Esophagus muscularis mucosa (tissue), 4 donors: ENCODE measurements around the gene CYP8B1. TPM values are rescaled to one million over a fixed set of nuclear protein-coding genes. Genes with fewer than 3 reads are reported as not detected.

ENCODE experiments used
- DNase-seq: peaks from one replicate; pipeline ENCODE4 v3.0.0-alpha.2; 2017; ENCODE audit errors: extremely low spot score
- H3K27ac ChIP-seq, 4 donors: fragments of 200-600 bp; sonication (generic); replicated peaks in 1 of 4; 1 replicate in 3 of 4; 2 replicates in 1 of 4; pipeline ENCODE4 v1.5.1; 2016 to 2019; ENCODE audit warnings: mild to moderate bottlenecking in 1 of 4
- H3K27me3 ChIP-seq, 4 donors: fragments of 200-600 bp; sonication (generic); one replicate each; pipeline versions ENCODE4 v1.5.1 to v1.6.0; 2016 to 2019
- H3K36me3 ChIP-seq, 4 donors: fragments of 200-600 bp; sonication (generic); one replicate each; pipeline ENCODE4 v1.5.1; 2016 to 2019
- H3K4me1 ChIP-seq, 4 donors: fragments of 200-600 bp; sonication (generic); one replicate each; pipeline ENCODE4 v1.5.1; 2016 to 2019
- H3K4me3 ChIP-seq, 4 donors: fragments of 200-600 bp; sonication (generic); 1 replicate in 2 of 4; 2 replicates in 2 of 4; pipeline ENCODE4 v1.5.1; 2016 to 2019; ENCODE audit warnings: mild to moderate bottlenecking in 4 of 4, moderate library complexity in 1 of 4
- H3K9me3 ChIP-seq, 4 donors: fragments of 200-600 bp; sonication (generic); 1 replicate in 3 of 4; 2 replicates in 1 of 4; pipeline ENCODE4 v1.5.1; 2016 to 2019
- EP300 ChIP-seq: sonication (generic); formaldehyde crosslinking; IDR thresholded peaks from one replicate; pipeline ENCODE4 v1.6.1; 2017; ENCODE audit warnings: antibody characterized with exemption
- POLR2A ChIP-seq: fragments of 450-650 bp; IDR thresholded peaks from one replicate; pipeline ENCODE4 v1.6.1; 2017; ENCODE audit warnings: antibody characterized with exemption, moderate library complexity, mild to moderate bottlenecking, low read depth
- POLR2AphosphoS5 ChIP-seq, 2 donors: sonication (generic); formaldehyde crosslinking; IDR thresholded peaks; one replicate each; pipeline ENCODE4 v1.6.1; 2017; ENCODE audit warnings: antibody characterized with exemption in 2 of 2
- WGBS: methylation state at CpG from one replicate; pipeline ENCODE4 v1.1.5; 2018; 5-methylcytosine and 5-hydroxymethylcytosine counted together
- intact Hi-C: fragments of 100-400 bp; cut with DNase I; formaldehyde crosslinking; loops from one replicate; pipeline ENCODE4 v1.15.1; 2023
- total RNA-seq, 4 donors: library from RNA; depleted of rRNA; stranded (reverse); fragments of >200 nt; gene quantifications; one replicate each; pipeline versions ENCODE4 v1.1.0 to v1.2.1, GENCODE V29; 2016
- TF ChIP-seq, protein P1 (sequence below), 3 experiments: fragments of 200-600 bp in 2 of 3; fragments of 450-650 bp in 1 of 3; sonication (generic) in 2 of 3; IDR thresholded peaks; one replicate each; pipeline ENCODE4 v1.5.1; 2017 to 2019; ENCODE audit warnings: antibody characterized with exemption in 3 of 3, mild to moderate bottlenecking in 2 of 3, moderate library complexity in 1 of 3

The CYP8B1 gene
- not detected for total RNA-seq

GRCh38 chr3:42875325-42876151 lies at the start of gene CYP8B1:
Gene CYP8B1 (minus strand): TSS chr3:42875879. CDS start chr3:42875816, 63 bp downstream.
- H3K4me1 ChIP-seq: peaks cover 3 to 10% (median 6%) of the 10 kb centered on the region in 4 donors
- no peak for TF ChIP-seq POLR2AphosphoS5 (IDR thresholded peaks at IDR 0.05)
- TF ChIP-seq EP300: no peak
- H3K27ac ChIP-seq: no peak within 1 kb of the TSS
- WGBS: 88% methylated on average over 9 of the region's 13 CpGs
- H3K36me3 ChIP-seq: no peaks in the 10 kb centered on the region
- intact Hi-C loops: no loop called here
- no peaks in the 10 kb centered on the region for H3K27me3 ChIP-seq
- no peak within 1 kb of the TSS for H3K4me3 ChIP-seq
- H3K9me3 ChIP-seq: no peaks in the 10 kb centered on the region
- DNase-seq: no peak

DNA sequence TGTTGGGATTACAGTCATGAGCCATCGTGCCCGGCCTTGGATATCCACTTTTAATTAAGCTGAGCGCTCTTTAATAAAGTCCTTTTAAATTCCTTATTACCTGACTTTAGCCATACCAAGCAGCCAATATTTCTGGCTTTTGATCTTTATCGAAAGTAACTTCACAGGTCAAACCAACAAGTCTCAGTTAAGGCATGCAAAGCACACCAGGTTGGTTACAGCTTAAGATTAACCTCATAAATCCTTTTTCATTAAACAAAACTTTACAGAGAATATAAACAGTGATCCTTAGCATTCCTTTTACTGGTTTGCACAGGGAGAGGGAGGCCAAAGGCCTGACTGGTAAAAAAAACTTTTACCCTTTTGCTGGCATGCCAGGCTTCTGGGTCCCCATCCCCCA lies 47.9 kb upstream of the CYP8B1 start:
- Histone ChIP-seq H3K4me1 (peaks cover 0 to 17% (median 13%) of the 10 kb centered on the region in 4 donors), H3K36me3 (no peaks in the 10 kb centered on the region), H3K27me3 (no peaks in the 10 kb centered on the region), H3K9me3 (peaks cover 0 to 4% (median 3%) of the 10 kb centered on the region in 4 donors), H3K27ac (peak overlapping the region in 3 of 4 donors; percentile 25 to 39 (median 34)), H3K4me3 (no peak overlapping the region)
- TF ChIP-seq, protein P1, sequence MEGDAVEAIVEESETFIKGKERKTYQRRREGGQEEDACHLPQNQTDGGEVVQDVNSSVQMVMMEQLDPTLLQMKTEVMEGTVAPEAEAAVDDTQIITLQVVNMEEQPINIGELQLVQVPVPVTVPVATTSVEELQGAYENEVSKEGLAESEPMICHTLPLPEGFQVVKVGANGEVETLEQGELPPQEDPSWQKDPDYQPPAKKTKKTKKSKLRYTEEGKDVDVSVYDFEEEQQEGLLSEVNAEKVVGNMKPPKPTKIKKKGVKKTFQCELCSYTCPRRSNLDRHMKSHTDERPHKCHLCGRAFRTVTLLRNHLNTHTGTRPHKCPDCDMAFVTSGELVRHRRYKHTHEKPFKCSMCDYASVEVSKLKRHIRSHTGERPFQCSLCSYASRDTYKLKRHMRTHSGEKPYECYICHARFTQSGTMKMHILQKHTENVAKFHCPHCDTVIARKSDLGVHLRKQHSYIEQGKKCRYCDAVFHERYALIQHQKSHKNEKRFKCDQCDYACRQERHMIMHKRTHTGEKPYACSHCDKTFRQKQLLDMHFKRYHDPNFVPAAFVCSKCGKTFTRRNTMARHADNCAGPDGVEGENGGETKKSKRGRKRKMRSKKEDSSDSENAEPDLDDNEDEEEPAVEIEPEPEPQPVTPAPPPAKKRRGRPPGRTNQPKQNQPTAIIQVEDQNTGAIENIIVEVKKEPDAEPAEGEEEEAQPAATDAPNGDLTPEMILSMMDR (IDR thresholded peaks at IDR 0.05): no peak
- no peak for TF ChIP-seq EP300
- TF ChIP-seq POLR2AphosphoS5 (IDR thresholded peaks at IDR 0.05): no peak
- no peak for TF ChIP-seq POLR2A
- DNase-seq: no peak
- WGBS: 70% methylated on average over 4 of the region's 4 CpGs
- intact Hi-C loops: no loop called here

DNA sequence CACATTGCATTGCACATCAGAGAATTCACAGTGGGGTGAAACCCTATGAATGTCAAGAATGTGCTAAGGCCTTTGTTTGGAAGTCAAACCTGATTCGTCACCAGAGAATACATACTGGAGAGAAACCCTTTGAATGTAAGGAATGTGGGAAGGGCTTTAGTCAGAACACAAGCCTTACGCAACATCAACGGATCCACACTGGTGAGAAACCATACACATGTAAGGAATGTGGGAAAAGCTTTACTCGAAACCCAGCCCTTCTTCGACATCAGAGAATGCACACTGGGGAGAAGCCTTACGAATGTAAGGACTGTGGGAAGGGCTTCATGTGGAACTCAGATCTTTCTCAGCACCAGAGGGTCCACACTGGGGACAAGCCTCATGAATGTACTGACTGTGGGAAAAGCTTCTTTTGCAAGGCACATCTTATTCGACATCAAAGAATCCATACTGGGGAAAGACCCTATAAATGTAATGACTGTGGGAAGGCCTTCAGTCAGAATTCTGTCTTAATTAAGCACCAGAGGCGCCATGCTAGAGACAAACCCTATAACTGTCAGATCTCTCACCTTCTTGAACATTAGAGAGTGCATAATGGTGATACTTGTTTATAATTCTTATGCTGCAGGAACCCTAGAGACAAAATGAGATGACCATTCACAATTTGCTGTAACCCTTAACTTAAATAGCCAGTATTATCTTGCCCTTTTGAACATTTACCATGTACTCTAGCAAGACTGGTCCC lies 39.3 kb upstream of the CYP8B1 start:
- 97% methylated on average over 8 of the region's 8 CpGs for WGBS
- H3K27ac ChIP-seq: no peak overlapping the region
- TF ChIP-seq EP300: no peak
- TF ChIP-seq POLR2AphosphoS5 (IDR thresholded peaks at IDR 0.05): no peak
- no peak for TF ChIP-seq POLR2A
- TF ChIP-seq, protein P1 (IDR thresholded peaks at IDR 0.05): no peak
- DNase-seq: peak; percentile 26
- H3K4me1 ChIP-seq: no peaks in the 10 kb centered on the region
- intact Hi-C loops: no loop called here
- no peak overlapping the region for H3K4me3 ChIP-seq
- peaks cover 7 to 78% (median 64%) of the 10 kb centered on the region in 4 donors for H3K9me3 ChIP-seq
- peaks cover 38 to 53% (median 45%) of the 10 kb centered on the region in 4 donors for H3K36me3 ChIP-seq
- H3K27me3 ChIP-seq: no peaks in the 10 kb centered on the region

- H3K27ac ChIP-seq: no peak overlapping the region
- TF ChIP-seq POLR2AphosphoS5 (IDR thresholded peaks at IDR 0.05) (no peak), POLR2A (no peak), EP300 (no peak)
- TF ChIP-seq, protein P1 (IDR thresholded peaks at IDR 0.05): no peak
- peaks cover 38 to 76% (median 56%) of the 10 kb centered on the region in 4 donors for H3K36me3 ChIP-seq
- H3K4me1 ChIP-seq: peaks cover 5 to 16% (median 10%) of the 10 kb centered on the region in 4 donors
- WGBS: 96% methylated on average over 2 of the region's 2 CpGs
- no peak for DNase-seq
- no peak overlapping the region for H3K4me3 ChIP-seq
- peaks cover 7 to 56% (median 46%) of the 10 kb centered on the region in 4 donors for H3K9me3 ChIP-seq
- H3K27me3 ChIP-seq: no peaks in the 10 kb centered on the region
- intact Hi-C loops: no loop called here
Measured at GRCh38 chr3:42911551-42911950, 35.9 kb upstream of the CYP8B1 start.

- Histone ChIP-seq H3K9me3 (peaks cover 0 to 29% (median 17%) of the 10 kb centered on the region in 4 donors), H3K4me1 (peaks cover 5 to 28% (median 21%) of the 10 kb centered on the region in 4 donors), H3K4me3 (no peak overlapping the region), H3K36me3 (peaks cover 20 to 55% (median 39%) of the 10 kb centered on the region in 4 donors), H3K27ac (no peak overlapping the region), H3K27me3 (no peaks in the 10 kb centered on the region)
- TF ChIP-seq POLR2A: no peak
- no peak for TF ChIP-seq POLR2AphosphoS5 (IDR thresholded peaks at IDR 0.05)
- TF ChIP-seq EP300: no peak
- TF ChIP-seq, protein P1 (IDR thresholded peaks at IDR 0.05): no peak
- WGBS: 93% methylated on average over 7 of the region's 7 CpGs
- DNase-seq: peak; percentile 57
- intact Hi-C loops: no loop called here
Measured at GRCh38 chr3:42908675-42909074, 33.0 kb upstream of the CYP8B1 start.
